Endothelial cell of umbilical vein (primary cell): ENCODE results near the gene RPLP2. TPM values are rescaled to one million over a fixed set of nuclear protein-coding genes. Genes with fewer than 3 reads are reported as not detected.
A peak's percentile ranks its signal among the peaks of the same experiment; 100 is the strongest.

Source experiments
- BruUV-seq: library from RNA; stranded (reverse); fragments of 400-500 nt; replicated peaks from 2 replicates; lab custom pipeline; 2021; lab: Mats Ljungman, UMichigan
- CTCF ChIA-PET: fragments of 300-600, 350-600 bp; sonication (Branson Sonifier 250); formaldehyde crosslinking; loops from one replicate; lab custom pipeline; 2021; ENCODE audit warnings: antibody characterized with exemption, inconsistent platforms; lab: Charles Lee
- POLR2A ChIA-PET: fragments of 300-600, 350-600 bp; sonication (Branson Sonifier 250); formaldehyde crosslinking; loops from one replicate; lab custom pipeline; 2021; ENCODE audit warnings: antibody characterized with exemption, inconsistent platforms; lab: Charles Lee
- DNase-seq: peaks from one replicate; pipeline ENCODE4 v3.0.0-alpha.2; 2011; ENCODE audit warnings: low read depth, low spot score
- FAIRE-seq: peaks from 2 replicates; lab custom pipeline; 2011; peaks lifted over from hg19 to GRCh38; lab: Jason Lieb, UNC
- H2AFZ ChIP-seq: 2 replicates; pipeline ENCODE4 v1.6.0; 2012; ENCODE audit warnings: low read depth, low read length, control low read depth, inconsistent platforms
- H3K27ac ChIP-seq: 2 replicates; pipeline ENCODE4 v1.5.1; 2011; ENCODE audit warnings: low read depth, mild to moderate bottlenecking, control low read depth, low read length, moderate library complexity; ENCODE audit not compliant: insufficient read depth
- H3K27me3 ChIP-seq, 2 experiments: 2 replicates each; pipeline versions ENCODE4 v1.6.0 to v1.6.1; 2011; ENCODE audit warnings: low read length in 2 of 2, mixed read lengths in 1 of 2; ENCODE audit not compliant: control insufficient read depth in 2 of 2, insufficient read depth in 2 of 2
- H3K36me3 ChIP-seq, 2 experiments: 2 replicates in 1 of 2; 3 replicates in 1 of 2; pipeline ENCODE4 v1.5.1; 2011; ENCODE audit warnings: low read length in 2 of 2, mild to moderate bottlenecking in 1 of 2, moderate library complexity in 1 of 2; ENCODE audit not compliant: control insufficient read depth in 2 of 2, insufficient read depth in 2 of 2; ENCODE audit errors: extremely low read depth in 1 of 2
- H3K4me1 ChIP-seq: 3 replicates; pipeline ENCODE4 v1.5.1; 2011; ENCODE audit warnings: mild to moderate bottlenecking, low read length; ENCODE audit not compliant: control insufficient read depth, insufficient read depth; ENCODE audit errors: extremely low read depth
- H3K4me2 ChIP-seq: 2 replicates; pipeline ENCODE4 v1.6.1; 2011; ENCODE audit warnings: low read length, control low read depth, mixed read lengths; ENCODE audit not compliant: insufficient read depth
- H3K4me3 ChIP-seq, 3 experiments: fragments of 200-600 bp in 1 of 3; sonication (generic), shearing (Covaris generic) in 1 of 3; replicated peaks in 1 of 3; 2 replicates each; pipeline ENCODE4 v1.5.1; 2011 to 2016; ENCODE audit warnings: control low read depth in 3 of 3, low read length in 3 of 3, mild to moderate bottlenecking in 2 of 3, inconsistent platforms in 1 of 3, low read depth in 1 of 3, moderate library complexity in 1 of 3; ENCODE audit not compliant: insufficient read depth in 1 of 3
- H3K79me2 ChIP-seq: 2 replicates; pipeline ENCODE4 v1.6.0; 2012; ENCODE audit warnings: low read length, inconsistent platforms; ENCODE audit not compliant: control insufficient read depth, insufficient read depth
- H3K9ac ChIP-seq: replicated peaks from 2 replicates; pipeline ENCODE3; 2011; ENCODE audit warnings: low read length, control low read depth; ENCODE audit not compliant: insufficient read depth; ENCODE audit errors: extremely low read depth
- H3K9me1 ChIP-seq: replicated peaks from 3 replicates; pipeline ENCODE4 v1.6.0; 2011; ENCODE audit warnings: mild to moderate bottlenecking, low read length; ENCODE audit not compliant: control insufficient read depth, insufficient read depth; ENCODE audit errors: extremely low read depth
- H3K9me3 ChIP-seq: replicated peaks from 2 replicates; pipeline ENCODE4 v1.5.1; 2012; ENCODE audit warnings: low read length, inconsistent platforms; ENCODE audit not compliant: control insufficient read depth, insufficient read depth
- H4K20me1 ChIP-seq: replicated peaks from 2 replicates; pipeline ENCODE3; 2011; ENCODE audit warnings: mild to moderate bottlenecking, low read length; ENCODE audit not compliant: control insufficient read depth, insufficient read depth; ENCODE audit errors: extremely low read depth
- EZH2 ChIP-seq: IDR thresholded peaks from 2 replicates; pipeline ENCODE4 v1.6.1; 2012; ENCODE audit warnings: borderline replicate concordance, low read depth, mild to moderate bottlenecking, moderate library complexity, low read length, inconsistent platforms; ENCODE audit not compliant: severe bottlenecking
- FOS ChIP-seq: IDR thresholded peaks from 2 replicates; pipeline ENCODE4 v1.6.1; 2011; ENCODE audit warnings: mild to moderate bottlenecking, low read length, moderate library complexity, borderline replicate concordance; ENCODE audit not compliant: insufficient read depth
- JUN ChIP-seq: IDR thresholded peaks from 2 replicates; pipeline ENCODE4 v1.6.1; 2011; ENCODE audit warnings: borderline replicate concordance, low read depth; ENCODE audit not compliant: insufficient read length, insufficient read depth
- MAX ChIP-seq: IDR thresholded peaks from 2 replicates; pipeline ENCODE4 v1.6.1; 2011; ENCODE audit not compliant: insufficient read depth, insufficient read length
- POLR2A ChIP-seq: IDR thresholded peaks from 2 replicates; pipeline ENCODE4 v1.6.1; 2012; ENCODE audit warnings: low read depth, mild to moderate bottlenecking, control low read depth, low read length
- POLR2AphosphoS5 ChIP-seq: IDR thresholded peaks from 2 replicates; pipeline ENCODE4 v1.6.1; 2012; ENCODE audit warnings: low read depth, mild to moderate bottlenecking, control low read depth, low read length, moderate library complexity; ENCODE audit not compliant: insufficient read depth
- dilution Hi-C: fragments of 300-500 bp; cut with MboI; formaldehyde crosslinking; loops from one replicate; pipeline ENCODE4 v1.15.0; 2019; ENCODE audit warnings: low sequenced_read_pairs; ENCODE audit not compliant: extremely low pct_ligation_motif_present
- intact Hi-C: fragments of 100-400 bp; cut with micrococcal nuclease; formaldehyde crosslinking; loops from one replicate; pipeline ENCODE4 v1.10.0; 2022
- polyA plus RNA-seq, 4 experiments: library from polyadenylated mRNA; depleted of rRNA in 3 of 4; stranded (reverse) in 3 of 4; unstranded in 1 of 4; fragments of >200 nt; gene quantifications; 2 replicates each; pipeline versions ENCODE4 v1.2.1 to v1.2.3, GENCODE V29; 2011 to 2012; ENCODE audit warnings: missing spikeins in 1 of 4
- total RNA-seq: library from RNA; stranded (reverse); gene quantifications from 2 replicates; pipeline ENCODE4 v1.2.3, GENCODE V29; 2021

Gene RPLP2
- total and polyA plus RNA-seq, 2 donors (not counting 3 experiments of a cell fraction or from before 2014, with no cell fraction given): 1,579 to 1,739 TPM

- Histone ChIP-seq H3K9ac (peak overlapping the region; percentile 85), H3K27ac (peak overlapping the region; percentile 79), H4K20me1 (no peaks in the 10 kb centered on the region), H2AFZ (no peak overlapping the region), H3K4me3 (peak overlapping the region; percentile 50 to 70 (median 67)), H3K9me3 (no peaks in the 10 kb centered on the region), H3K4me2 (peak overlapping the region; percentile 75), H3K79me2 (peaks cover 37% of the 10 kb centered on the region), H3K27me3 (no peaks in the 10 kb centered on the region), H3K36me3 (peaks cover 12 to 22% of the 10 kb centered on the region in 2 experiments), H3K9me1 (no peaks in the 10 kb centered on the region), H3K4me1 (peaks cover 47% of the 10 kb centered on the region)
- peak; percentile 18 for FAIRE-seq
- BruUV-seq: no TSS peak
- intact Hi-C loops: no loop called here
- ChIA-PET CTCF (interaction anchor here (2.1 to 2.9 kb wide), 2 partner anchors 11 to 15 kb away, joined by 11 to 19 read pairs; partner anchors contain the start of genes PNPLA2 and TSPAN4), POLR2A (interaction anchor here (1.4 to 3.3 kb wide), 2 partner anchors 10 to 22 kb away, joined by 6 to 25 read pairs; partner anchors contain the start of genes POLR2L and TSPAN4)
- no peak for TF ChIP-seq POLR2A
- peak; percentile 21 for TF ChIP-seq POLR2AphosphoS5
- TF ChIP-seq FOS: no peak
- TF ChIP-seq MAX: no peak
- no peak for TF ChIP-seq EZH2
- no peak for TF ChIP-seq JUN
- dilution Hi-C loops: no loop called here
- DNase-seq: peak; percentile 63
Measured at GRCh38 chr11:833114-833791, 23.5 kb downstream of the RPLP2 start.
